Measurements from ENCODE around the gene ARHGEF4.

Gene ARHGEF4

DNA sequence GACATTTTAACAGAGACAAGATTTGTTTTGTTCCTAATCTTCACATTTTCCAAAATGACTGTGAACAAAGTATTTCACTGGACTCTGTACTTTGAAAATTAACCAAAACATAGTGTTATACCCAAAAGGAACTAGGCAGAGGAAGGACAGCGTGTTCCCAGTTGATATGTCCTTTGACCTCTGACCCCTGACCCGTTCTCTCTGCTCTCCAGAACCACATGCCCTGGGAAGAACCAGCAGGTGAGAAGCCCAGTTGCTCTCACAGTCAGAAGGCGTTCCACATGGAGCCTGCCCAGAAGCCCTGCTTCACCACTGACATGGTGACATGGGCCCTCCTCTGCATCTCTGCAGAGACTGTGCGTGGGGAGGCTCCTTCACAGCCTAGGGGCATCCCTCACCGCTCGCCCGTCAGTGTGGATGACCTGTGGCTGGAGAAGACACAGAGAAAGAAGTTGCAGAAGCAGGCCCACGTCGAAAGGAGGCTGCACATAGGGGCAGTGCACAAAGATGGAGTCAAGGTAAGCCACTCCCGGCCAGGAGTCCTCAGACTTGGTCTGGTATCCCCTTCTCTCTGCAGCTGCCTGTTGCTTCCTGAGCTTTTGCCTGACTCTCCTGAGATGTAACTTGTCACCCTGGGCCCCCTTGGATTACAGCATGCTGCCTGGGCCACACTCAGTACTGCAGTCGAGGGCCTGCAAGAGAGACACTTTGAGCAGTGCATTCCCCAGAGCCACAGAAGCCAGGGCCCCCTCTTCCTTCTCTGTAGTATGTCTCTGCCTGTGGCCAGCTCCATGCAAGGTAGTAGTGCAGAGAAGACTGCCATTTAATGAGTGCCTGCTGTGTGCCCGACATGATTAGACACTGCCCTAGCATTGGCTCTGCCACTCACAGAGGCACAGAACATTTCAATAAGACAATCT lies 94.3 kb downstream of the ARHGEF4 start:
- Histone ChIP-seq H3K27ac (ENCODE audit: low read depth, low read length) (no peak overlapping the region), H3K9me3 (ENCODE audit: insufficient read depth, low read depth, low read length) (peaks cover 6% of the 10 kb centered on the region; the same call in 1 of the 2 replicates), H3K36me3 (ENCODE audit: insufficient read depth, low read length) (no peaks in the 10 kb centered on the region), H3K4me1 (ENCODE audit: insufficient read depth, low read length) (peaks cover 17% of the 10 kb centered on the region), H3K9ac (ENCODE audit: low read depth, low read length) (no peak overlapping the region), H3K4me3 (ENCODE audit: low read length) (no peak overlapping the region), H3K27me3 (ENCODE audit: insufficient read depth, low read length) (no peaks in the 10 kb centered on the region)
- WGBS = 94% methylated on average over 12 of the region's 12 CpGs

DNA sequence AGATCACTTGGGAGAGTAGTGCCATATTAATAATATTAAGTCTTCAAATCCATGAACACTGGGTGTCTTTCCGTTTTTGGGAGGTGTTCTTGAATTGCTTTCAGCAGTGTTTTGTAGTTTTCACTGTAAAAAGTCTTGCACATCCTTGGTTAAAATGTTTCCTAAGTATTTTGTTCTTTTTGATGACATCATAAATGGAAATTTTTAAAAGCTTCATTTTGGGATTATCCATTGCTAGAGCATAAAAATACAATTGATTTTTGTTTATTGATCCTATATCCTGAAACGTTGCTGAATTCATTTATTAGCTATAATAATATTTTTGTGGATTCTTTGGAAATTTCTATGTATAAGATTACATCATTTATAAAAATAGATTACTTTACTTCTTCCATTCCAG lies 96.8 kb downstream of the ARHGEF4 start:
- 92% methylated on average over 1 of the region's 2 CpGs for WGBS
- Histone ChIP-seq H3K9me3 (ENCODE audit: insufficient read depth, low read depth, low read length) (no peaks in the 10 kb centered on the region; the same call in 1 of the 2 replicates), H3K9ac (ENCODE audit: low read depth, low read length) (no peak overlapping the region), H3K36me3 (ENCODE audit: insufficient read depth, low read length) (no peaks in the 10 kb centered on the region; the same call in 1 of the 2 replicates), H3K27ac (ENCODE audit: low read depth, low read length) (no peak overlapping the region), H3K4me1 (ENCODE audit: insufficient read depth, low read length) (peaks cover 10% of the 10 kb centered on the region), H3K27me3 (ENCODE audit: insufficient read depth, low read length) (no peaks in the 10 kb centered on the region), H3K4me3 (ENCODE audit: low read length) (no peak overlapping the region)

DNA sequence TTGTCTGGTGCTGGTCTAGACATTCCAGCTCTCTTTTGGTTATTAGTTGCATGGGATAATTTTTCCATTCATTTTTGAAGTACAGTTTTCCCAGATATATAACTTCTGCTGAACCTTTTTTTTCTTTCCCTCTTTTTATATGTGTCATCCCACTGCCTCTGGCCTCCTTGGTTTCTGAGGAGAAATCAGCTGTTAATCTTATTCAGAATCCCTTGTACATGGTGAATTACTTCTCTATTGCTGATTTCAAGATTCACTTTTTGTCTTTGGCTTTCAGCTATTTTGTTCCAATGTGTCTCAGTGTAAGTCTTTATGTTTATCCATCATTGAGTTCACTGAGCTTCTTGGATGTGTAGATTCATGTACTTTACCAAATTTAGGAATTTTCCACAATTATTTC lies 99.7 kb downstream of the ARHGEF4 start:
- Histone ChIP-seq H3K4me3 (ENCODE audit: low read length) (no peak overlapping the region), H3K27ac (ENCODE audit: low read depth, low read length) (no peak overlapping the region), H3K36me3 (ENCODE audit: insufficient read depth, low read length) (no peaks in the 10 kb centered on the region; the same call in 1 of the 2 replicates), H3K4me1 (ENCODE audit: insufficient read depth, low read length) (peaks cover 7% of the 10 kb centered on the region), H3K9ac (ENCODE audit: low read depth, low read length) (no peak overlapping the region), H3K27me3 (ENCODE audit: insufficient read depth, low read length) (no peaks in the 10 kb centered on the region), H3K9me3 (ENCODE audit: insufficient read depth, low read depth, low read length) (no peaks in the 10 kb centered on the region; the same call in 1 of the 2 replicates)

DNA sequence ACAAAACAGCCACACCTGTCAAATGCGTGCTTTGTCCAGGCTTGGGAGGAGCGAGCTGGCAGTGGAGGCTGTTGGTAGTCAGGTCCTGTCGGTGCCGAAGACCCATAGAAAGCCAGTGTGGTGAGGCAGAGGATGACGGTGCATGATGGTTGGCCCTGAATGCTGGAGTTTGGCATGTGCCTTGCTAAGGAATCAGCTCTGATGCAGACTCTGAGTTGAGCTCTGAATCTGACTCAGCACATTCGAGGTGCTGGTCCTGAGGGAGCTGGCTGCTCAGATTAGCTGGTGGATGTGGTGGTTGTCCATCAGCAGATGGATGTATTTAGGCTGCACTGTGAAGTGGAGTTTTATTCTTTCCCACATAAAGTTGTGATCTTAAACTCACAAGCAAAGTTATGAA lies 111.3 kb downstream of the ARHGEF4 start:
- no peaks in the 10 kb centered on the region; the same call in 1 of the 2 replicates for H3K36me3 ChIP-seq (ENCODE audit: insufficient read depth, low read length)
- 93% methylated on average over 6 of the region's 6 CpGs for WGBS
- no peak overlapping the region for H3K9ac ChIP-seq (ENCODE audit: low read depth, low read length)
- peaks cover 25% of the 10 kb centered on the region for H3K9me3 ChIP-seq (ENCODE audit: insufficient read depth, low read depth, low read length)
- H3K4me3 ChIP-seq (ENCODE audit: low read length) = no peak overlapping the region
- no peaks in the 10 kb centered on the region for H3K4me1 ChIP-seq (ENCODE audit: insufficient read depth, low read length)
- no peaks in the 10 kb centered on the region for H3K27me3 ChIP-seq (ENCODE audit: insufficient read depth, low read length)
- no peak overlapping the region for H3K27ac ChIP-seq (ENCODE audit: low read depth, low read length)

DNA sequence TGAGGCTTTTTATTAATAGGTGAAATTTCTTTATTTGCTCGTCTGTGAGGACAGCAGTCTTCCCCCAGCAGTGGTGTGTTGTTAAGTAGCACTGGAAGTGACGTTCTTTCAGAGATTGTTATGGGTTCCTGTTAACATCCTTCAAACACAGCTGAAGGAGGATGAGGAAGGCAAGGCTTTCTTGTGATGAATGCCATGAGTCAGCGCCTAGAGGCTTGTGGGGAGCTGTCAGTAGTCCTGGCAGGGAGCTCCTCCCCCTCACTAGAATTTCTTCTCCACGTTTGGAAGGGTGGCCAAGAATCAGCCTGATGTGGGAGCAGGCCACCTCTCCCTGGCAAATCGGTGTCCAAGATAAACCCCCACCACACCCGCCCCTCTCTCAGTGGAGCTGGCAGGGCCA lies 113.2 kb downstream of the ARHGEF4 start:
- Histone ChIP-seq H3K27ac (ENCODE audit: low read depth, low read length) (no peak overlapping the region), H3K9ac (ENCODE audit: low read depth, low read length) (no peak overlapping the region), H3K4me1 (ENCODE audit: insufficient read depth, low read length) (no peaks in the 10 kb centered on the region), H3K9me3 (ENCODE audit: insufficient read depth, low read depth, low read length) (peaks cover 6% of the 10 kb centered on the region), H3K27me3 (ENCODE audit: insufficient read depth, low read length) (no peaks in the 10 kb centered on the region), H3K4me3 (ENCODE audit: low read length) (no peak overlapping the region), H3K36me3 (ENCODE audit: insufficient read depth, low read length) (no peaks in the 10 kb centered on the region; the same call in 1 of the 2 replicates)
- 67% methylated on average over 6 of the region's 6 CpGs for WGBS

DNA sequence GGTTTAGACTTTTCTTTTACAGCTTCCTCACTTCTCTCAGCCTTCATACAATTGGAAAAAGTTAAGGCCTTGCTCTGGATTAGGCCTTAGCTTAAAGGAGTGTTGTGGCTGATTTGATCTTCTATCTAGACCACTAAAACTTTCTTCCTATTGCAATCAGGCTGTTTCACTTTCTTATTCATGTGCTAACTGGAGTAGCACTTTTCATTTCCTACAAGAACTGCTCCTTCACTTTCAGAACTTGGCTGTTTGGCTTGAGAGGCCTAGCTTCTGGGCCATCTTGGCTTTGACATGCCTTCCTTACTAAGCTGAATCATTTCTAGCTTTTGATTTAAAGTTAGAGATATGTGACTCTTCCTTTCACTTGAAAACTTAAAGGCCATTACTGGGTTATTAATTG lies 114.3 kb downstream of the ARHGEF4 start:
- Histone ChIP-seq H3K27me3 (ENCODE audit: insufficient read depth, low read length) (no peaks in the 10 kb centered on the region), H3K36me3 (ENCODE audit: insufficient read depth, low read length) (no peaks in the 10 kb centered on the region; the same call in 1 of the 2 replicates), H3K4me3 (ENCODE audit: low read length) (no peak overlapping the region), H3K4me1 (ENCODE audit: insufficient read depth, low read length) (no peaks in the 10 kb centered on the region), H3K27ac (ENCODE audit: low read depth, low read length) (no peak overlapping the region), H3K9ac (ENCODE audit: low read depth, low read length) (no peak overlapping the region), H3K9me3 (ENCODE audit: insufficient read depth, low read depth, low read length) (no peaks in the 10 kb centered on the region)

DNA sequence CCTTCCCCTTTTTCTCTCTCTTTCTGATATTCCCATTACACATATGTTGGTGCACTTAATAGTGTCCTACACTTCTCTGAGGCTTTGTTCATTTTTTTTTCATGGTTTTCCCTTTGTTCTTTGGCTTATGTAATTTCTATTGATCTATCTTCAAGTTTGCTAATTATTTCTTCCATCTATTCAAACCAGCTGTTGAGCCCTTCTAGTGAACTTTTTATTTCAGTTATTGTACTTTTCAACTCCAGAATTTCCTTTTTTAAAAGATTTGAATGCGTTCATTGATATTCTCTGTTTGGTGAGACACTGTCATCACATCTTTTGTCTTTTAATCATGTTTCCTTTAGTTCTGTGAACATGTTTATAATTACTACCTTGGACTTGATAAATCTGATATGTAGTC lies 118.2 kb downstream of the ARHGEF4 start:
- H3K4me1 ChIP-seq (ENCODE audit: insufficient read depth, low read length) = no peaks in the 10 kb centered on the region

DNA sequence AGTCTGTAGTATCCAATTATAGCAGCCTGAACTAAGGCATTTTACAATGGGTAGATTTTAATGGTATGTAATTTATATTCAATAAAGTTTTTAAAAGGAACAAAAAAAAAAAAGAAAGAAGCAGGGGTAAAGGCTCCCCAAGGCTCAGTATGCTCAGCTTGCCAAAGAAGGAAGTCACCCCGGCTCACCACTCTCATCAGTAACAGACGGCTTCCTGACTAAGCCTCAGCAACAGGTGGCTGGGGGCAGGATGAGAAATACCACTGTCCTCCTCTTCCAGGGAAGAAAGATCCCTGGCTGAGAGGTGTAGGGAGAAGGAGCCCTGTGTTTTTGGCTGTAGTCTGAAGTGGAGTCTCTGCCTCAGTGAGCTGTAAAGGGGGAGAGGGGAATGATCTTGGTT lies 121.2 kb downstream of the ARHGEF4 start:
- Histone ChIP-seq H3K9me3 (ENCODE audit: insufficient read depth, low read depth, low read length) (no peaks in the 10 kb centered on the region), H3K27me3 (ENCODE audit: insufficient read depth, low read length) (peaks cover 29% of the 10 kb centered on the region)
- WGBS = 93% methylated on average over 2 of the region's 2 CpGs

More for the DNA sequence above, 118.2 kb downstream of the ARHGEF4 start:
- 100% methylated on average over 1 of the region's 1 CpG for WGBS
- H3K9ac ChIP-seq (ENCODE audit: low read depth, low read length) = no peak overlapping the region
- H3K27me3 ChIP-seq (ENCODE audit: insufficient read depth, low read length) = no peaks in the 10 kb centered on the region
- H3K36me3 ChIP-seq (ENCODE audit: insufficient read depth, low read length) = no peaks in the 10 kb centered on the region
- no peak overlapping the region for H3K27ac ChIP-seq (ENCODE audit: low read depth, low read length)
- H3K4me3 ChIP-seq (ENCODE audit: low read length) = no peak overlapping the region
- H3K9me3 ChIP-seq (ENCODE audit: insufficient read depth, low read depth, low read length) = no peaks in the 10 kb centered on the region

DNA sequence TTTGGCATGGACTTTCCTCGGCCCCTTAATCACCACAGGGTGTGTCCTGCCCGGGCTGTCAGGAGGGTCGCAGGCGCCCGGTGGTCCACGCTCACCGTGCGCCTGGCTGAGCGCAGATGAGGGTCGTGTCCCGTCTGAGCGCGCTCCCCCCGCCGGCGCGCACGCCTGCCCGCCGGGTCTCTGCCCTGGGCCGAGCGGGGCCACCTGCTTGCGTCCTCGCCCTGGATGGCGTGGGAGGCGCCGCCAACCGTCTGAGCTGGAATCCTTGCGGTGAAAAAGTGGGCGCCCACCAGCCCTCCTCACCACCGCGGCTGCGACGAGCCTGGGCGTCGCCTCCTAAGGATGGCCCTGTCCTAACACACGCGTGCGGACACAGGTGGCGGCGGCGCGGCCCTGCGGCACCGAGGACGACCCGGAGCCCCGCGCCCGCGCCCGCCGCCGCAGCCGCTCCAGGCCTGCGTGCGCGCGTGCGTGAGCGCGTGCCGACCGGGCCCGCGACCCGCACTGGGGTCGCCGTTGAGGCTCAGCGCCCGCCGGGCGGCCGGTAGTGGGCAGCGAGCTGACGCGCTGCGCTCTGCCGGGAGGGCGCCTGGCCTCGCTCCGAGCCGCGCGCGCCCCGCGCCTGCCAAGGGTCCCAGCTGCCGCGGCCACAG lies 126.6 kb downstream of the ARHGEF4 start:
- Histone ChIP-seq H3K4me3 (ENCODE audit: low read length) (peak overlapping the region; percentile 46), H3K36me3 (ENCODE audit: insufficient read depth, low read length) (no peaks in the 10 kb centered on the region), H3K27ac (ENCODE audit: low read depth, low read length) (no peak overlapping the region), H3K9ac (ENCODE audit: low read depth, low read length) (no peak overlapping the region), H3K4me1 (ENCODE audit: insufficient read depth, low read length) (peaks cover 32% of the 10 kb centered on the region), H3K27me3 (ENCODE audit: insufficient read depth, low read length) (peaks cover 61% of the 10 kb centered on the region), H3K9me3 (ENCODE audit: insufficient read depth, low read depth, low read length) (no peaks in the 10 kb centered on the region)
- WGBS = 2% methylated on average over 90 of the region's 90 CpGs

More for the DNA sequence above, 121.2 kb downstream of the ARHGEF4 start:
- Histone ChIP-seq H3K9ac (ENCODE audit: low read depth, low read length) (no peak overlapping the region), H3K4me3 (ENCODE audit: low read length) (no peak overlapping the region), H3K4me1 (ENCODE audit: insufficient read depth, low read length) (no peaks in the 10 kb centered on the region), H3K27ac (ENCODE audit: low read depth, low read length) (no peak overlapping the region), H3K36me3 (ENCODE audit: insufficient read depth, low read length) (no peaks in the 10 kb centered on the region)

DNA sequence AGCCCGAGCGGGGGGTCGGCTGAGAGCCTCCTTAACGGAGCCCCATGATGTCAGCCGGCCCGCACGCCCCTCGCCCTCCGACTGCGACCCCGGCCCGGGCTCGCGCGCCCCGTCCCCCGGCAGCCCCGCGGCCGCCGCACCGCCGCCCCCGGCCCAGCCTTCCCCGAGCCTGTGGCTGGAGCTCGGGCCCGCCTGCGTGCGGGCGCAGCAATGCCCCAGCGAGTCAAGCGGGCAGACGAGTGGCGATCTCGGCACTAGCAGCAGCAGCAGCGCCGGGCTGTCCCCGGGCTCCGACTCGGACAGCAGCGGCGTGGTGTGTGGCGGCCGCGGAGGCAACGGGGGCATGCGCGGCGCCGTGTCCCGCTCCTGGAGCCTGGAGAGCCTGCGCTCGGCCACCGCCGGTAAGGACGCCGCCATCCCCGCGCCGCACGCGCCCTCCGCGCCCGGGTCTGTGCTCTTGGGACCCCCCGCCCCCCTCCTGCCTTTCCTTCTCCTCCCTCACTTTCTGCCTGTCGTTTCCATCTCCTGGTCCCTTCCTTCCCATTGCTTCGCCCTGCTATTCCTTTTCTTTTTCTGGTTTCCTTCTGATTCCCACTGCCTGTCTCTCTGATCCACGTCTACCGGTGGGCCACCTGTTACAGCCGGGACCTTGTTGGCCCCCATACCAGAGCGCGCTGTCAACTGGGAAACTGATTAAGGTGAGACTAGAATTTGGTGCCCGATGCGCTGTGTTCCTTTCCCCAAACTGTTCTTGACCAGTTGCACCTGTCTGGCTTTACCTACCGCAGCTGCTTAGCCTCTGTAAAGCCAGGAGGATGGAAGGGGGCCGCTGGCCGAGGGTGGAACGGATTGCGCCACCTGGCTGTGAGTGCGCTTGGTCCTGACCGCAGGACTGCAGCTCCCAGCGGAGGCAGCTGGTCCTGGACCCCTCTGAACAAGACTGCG lies 127.4 kb downstream of the ARHGEF4 start:
- H3K4me1 ChIP-seq (ENCODE audit: insufficient read depth, low read length) = peaks cover 32% of the 10 kb centered on the region
- H3K27me3 ChIP-seq (ENCODE audit: insufficient read depth, low read length) = peaks cover 61% of the 10 kb centered on the region
- no peak overlapping the region for H3K27ac ChIP-seq (ENCODE audit: low read depth, low read length)
- H3K4me3 ChIP-seq (ENCODE audit: low read length) = peak overlapping the region; percentile 46
- no peaks in the 10 kb centered on the region for H3K9me3 ChIP-seq (ENCODE audit: insufficient read depth, low read depth, low read length)
- H3K9ac ChIP-seq (ENCODE audit: low read depth, low read length) = no peak overlapping the region
- no peaks in the 10 kb centered on the region for H3K36me3 ChIP-seq (ENCODE audit: insufficient read depth, low read length)
- 2% methylated on average over 84 of the region's 84 CpGs for WGBS

Measured in HUES64 (cell line).